Activated T-helper 17 cell treated with anti-CD3 and anti-CD28 coated beads, Interleukin-2, amount 50 U/mL, for 72 hours (primary cell): ENCODE data around the gene ASB2. TPM values are rescaled to one million over a fixed set of nuclear protein-coding genes. Genes with fewer than 3 reads are reported as not detected.

Experiments used
- ATAC-seq: fragments of 150-1000 bp; cut with Tn5 transposase; replicated peaks from 2 replicates; pipeline ENCODE4 v1.10.0; 2021; ENCODE audit warnings: mild to moderate bottlenecking, moderate library complexity
- H3K27ac Mint-ChIP-seq: one replicate; pipeline ENCODE4 v1.8.0; 2022; ENCODE audit warnings: mixed read lengths
- H3K27me3 Mint-ChIP-seq: one replicate; pipeline ENCODE4 v1.8.0; 2022; ENCODE audit warnings: mixed read lengths
- H3K36me3 Mint-ChIP-seq: one replicate; pipeline ENCODE4 v1.8.0; 2022; ENCODE audit warnings: low read depth, mild to moderate bottlenecking, mixed read lengths
- H3K4me1 Mint-ChIP-seq: one replicate; pipeline ENCODE4 v1.8.0; 2022; ENCODE audit warnings: mixed read lengths
- H3K4me3 Mint-ChIP-seq: one replicate; pipeline ENCODE4 v1.8.0; 2022; ENCODE audit warnings: mild to moderate bottlenecking, mixed read lengths
- H3K9me3 Mint-ChIP-seq: one replicate; pipeline ENCODE4 v1.8.0; 2022; ENCODE audit warnings: mixed read lengths
- total RNA-seq, 2 donors: library from RNA; stranded (reverse); gene quantifications; one replicate each; pipeline ENCODE4 v1.2.3, GENCODE V29; 2022

ASB2 gene
- total RNA-seq, 2 donors from 2014 or later = 48.5 to 68.7 TPM

DNA sequence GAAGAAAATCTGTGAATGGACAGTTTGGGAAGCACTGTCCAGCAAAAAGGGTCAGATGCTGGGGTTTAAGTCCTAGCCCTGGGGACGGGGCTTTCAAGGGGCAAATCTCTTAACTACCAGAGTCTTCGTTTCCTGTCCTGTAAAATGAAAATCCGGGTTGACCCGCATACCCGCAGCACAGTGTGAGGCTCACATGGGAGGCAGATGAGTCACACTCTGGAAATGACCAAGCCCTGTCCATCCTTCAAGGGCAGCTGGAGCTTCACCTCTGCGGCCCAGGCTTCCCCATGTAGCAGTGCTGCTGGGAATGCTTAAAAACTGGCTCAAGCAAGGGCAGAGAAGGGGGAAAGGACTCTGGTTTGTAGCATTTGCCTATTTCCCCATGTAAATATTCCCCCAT, 30.3 kb downstream of the ASB2 start:
- peak; percentile 81 for ATAC-seq
- Mint-ChIP-seq H3K4me1 (peaks cover 13% of the 10 kb centered on the region), H3K36me3 (peaks cover 42% of the 10 kb centered on the region), H3K27me3 (no peaks in the 10 kb centered on the region), H3K27ac (peak overlapping the region; percentile 41), H3K9me3 (no peaks in the 10 kb centered on the region), H3K4me3 (no peak overlapping the region)

DNA sequence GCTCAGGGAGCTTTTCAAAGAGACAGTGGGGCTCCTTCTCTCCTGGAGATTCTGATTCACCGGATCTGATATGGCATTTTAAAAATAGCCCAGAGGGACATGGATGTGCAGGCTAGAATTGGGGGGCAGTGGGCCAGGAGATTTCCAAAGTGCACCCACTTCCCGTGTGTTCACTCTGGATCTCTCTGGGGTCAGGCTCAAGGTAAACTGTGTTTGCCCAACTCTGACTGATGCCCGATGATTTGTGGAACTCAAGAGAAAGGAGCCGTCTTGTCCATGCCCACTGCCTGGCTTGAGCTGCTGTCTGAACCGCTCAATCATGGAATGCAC, 31.3 kb downstream of the ASB2 start:
- Mint-ChIP-seq H3K36me3 (peaks cover 40% of the 10 kb centered on the region), H3K4me3 (no peak overlapping the region), H3K9me3 (no peaks in the 10 kb centered on the region), H3K27ac (no peak overlapping the region), H3K4me1 (peaks cover 11% of the 10 kb centered on the region), H3K27me3 (no peaks in the 10 kb centered on the region)
- ATAC-seq = no peak

DNA sequence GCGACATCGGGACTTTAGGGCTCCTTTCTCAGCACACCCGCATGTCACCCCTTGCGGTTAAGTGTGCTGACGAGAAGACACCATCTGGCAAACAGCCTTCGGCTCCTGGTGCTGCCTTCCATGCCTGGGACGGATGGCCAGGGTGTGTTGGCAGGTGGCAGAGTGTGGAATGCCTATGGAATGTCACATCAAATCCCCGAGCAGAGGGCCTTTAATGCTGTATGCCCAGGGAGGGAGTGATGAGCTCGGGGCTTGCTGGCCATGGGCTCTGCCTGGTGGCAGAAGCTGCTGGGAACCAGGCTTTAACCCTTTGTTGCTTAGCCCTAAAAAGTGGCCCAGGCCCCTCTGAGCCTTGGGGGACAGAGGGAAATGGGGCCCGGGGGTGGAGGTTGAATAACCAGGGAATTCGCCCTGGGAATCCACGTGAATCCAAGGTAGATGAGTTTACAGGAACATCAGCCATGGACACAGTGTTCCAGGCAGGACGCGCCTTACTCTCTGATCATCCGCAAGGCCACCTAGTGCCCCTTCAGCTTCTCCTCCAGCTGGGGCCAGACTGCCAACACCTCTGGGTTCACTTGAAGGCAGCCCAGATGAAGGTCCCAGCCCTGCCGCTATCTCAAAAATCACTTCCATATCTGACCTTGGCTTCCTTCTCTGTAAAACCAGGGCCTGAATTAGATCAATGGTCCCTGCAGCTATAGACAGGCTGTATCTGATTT, 31.9 kb downstream of the ASB2 start:
- H3K9me3 Mint-ChIP-seq = no peaks in the 10 kb centered on the region
- no peak overlapping the region for H3K27ac Mint-ChIP-seq
- ATAC-seq = no peak
- no peak overlapping the region for H3K4me3 Mint-ChIP-seq
- H3K36me3 Mint-ChIP-seq = peaks cover 35% of the 10 kb centered on the region
- peaks cover 9% of the 10 kb centered on the region for H3K4me1 Mint-ChIP-seq
- H3K27me3 Mint-ChIP-seq = no peaks in the 10 kb centered on the region

DNA sequence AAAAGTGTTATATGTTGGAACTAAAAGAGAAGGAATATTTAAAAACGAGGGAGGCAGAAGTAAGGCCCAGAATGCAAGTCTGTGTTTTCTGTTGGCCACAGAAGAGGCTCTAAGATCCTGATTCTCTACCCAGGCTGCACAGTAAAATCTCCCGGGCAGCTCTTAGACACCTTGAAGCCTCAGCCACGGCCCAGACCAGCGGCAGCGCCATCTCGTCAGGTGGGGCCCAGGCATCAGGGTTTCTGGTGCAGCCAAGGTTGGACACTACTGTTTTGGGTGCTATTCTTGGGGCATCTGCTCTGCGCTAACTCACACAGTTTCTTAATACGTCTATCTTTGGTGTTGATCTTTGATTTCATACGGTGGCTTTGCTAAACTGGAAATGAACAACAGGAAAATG, 32.4 kb downstream of the ASB2 start:
- no peak overlapping the region for H3K4me3 Mint-ChIP-seq
- peaks cover 9% of the 10 kb centered on the region for H3K4me1 Mint-ChIP-seq
- no peak for ATAC-seq
- H3K27ac Mint-ChIP-seq = no peak overlapping the region
- no peaks in the 10 kb centered on the region for H3K9me3 Mint-ChIP-seq
- H3K27me3 Mint-ChIP-seq = no peaks in the 10 kb centered on the region
- peaks cover 35% of the 10 kb centered on the region for H3K36me3 Mint-ChIP-seq

DNA sequence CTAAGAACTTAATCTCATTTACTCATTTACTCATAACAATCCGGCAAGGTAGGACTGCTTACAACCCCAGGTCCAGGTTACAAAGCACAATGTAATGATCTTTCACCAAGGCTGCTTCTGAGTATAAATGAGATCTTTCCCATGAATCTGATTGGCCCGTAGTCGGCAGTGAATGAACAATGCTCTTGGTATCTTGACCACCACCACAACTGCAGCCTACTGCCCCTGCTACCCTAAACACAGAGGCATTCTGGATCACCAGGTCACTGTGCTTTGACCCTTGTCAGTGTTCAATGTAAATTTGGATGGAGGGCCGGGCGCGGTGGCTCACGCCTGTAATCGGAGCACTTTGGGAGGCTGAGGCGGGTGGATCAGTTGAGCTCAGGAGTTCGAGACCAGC, 33.3 kb downstream of the ASB2 start:
- ATAC-seq = no peak
- Mint-ChIP-seq H3K27me3 (no peaks in the 10 kb centered on the region), H3K36me3 (peaks cover 35% of the 10 kb centered on the region), H3K4me1 (peaks cover 9% of the 10 kb centered on the region), H3K4me3 (no peak overlapping the region), H3K27ac (no peak overlapping the region), H3K9me3 (no peaks in the 10 kb centered on the region)

DNA sequence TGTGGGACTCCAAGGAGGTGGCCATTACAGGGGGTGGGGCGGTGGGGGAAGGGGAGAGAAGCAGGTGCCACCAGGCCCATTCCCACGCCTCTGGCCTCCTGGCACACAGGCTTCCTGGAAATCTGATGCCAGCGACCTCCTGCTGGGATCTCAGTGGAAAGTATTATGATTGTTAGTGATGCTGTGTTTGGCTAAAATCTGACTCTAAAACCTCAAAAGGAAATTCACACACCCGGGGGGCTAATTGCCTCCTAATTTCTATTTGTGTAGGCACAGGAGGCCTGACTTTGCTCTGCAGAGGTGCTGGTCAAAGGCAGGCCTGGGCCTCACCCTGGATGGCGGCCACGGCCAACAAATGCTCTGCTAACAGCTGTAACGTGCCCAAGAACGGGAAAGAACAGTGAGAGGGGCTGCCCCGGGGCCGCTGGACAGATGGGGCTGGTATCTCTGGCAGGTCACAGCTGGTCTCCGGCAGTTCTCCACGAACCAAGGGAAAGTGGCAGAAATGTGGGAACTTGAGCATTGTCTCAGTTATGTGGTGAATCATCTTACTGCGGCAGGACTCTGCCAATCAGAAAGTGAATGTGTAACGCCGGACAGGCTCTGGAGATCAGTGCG, 35.0 kb downstream of the ASB2 start:
- Mint-ChIP-seq H3K36me3 (peaks cover 33% of the 10 kb centered on the region), H3K4me1 (peaks cover 6% of the 10 kb centered on the region), H3K9me3 (no peaks in the 10 kb centered on the region), H3K27ac (peak overlapping the region; percentile 35), H3K4me3 (peak overlapping the region; percentile 17), H3K27me3 (no peaks in the 10 kb centered on the region)
- ATAC-seq = no peak

DNA sequence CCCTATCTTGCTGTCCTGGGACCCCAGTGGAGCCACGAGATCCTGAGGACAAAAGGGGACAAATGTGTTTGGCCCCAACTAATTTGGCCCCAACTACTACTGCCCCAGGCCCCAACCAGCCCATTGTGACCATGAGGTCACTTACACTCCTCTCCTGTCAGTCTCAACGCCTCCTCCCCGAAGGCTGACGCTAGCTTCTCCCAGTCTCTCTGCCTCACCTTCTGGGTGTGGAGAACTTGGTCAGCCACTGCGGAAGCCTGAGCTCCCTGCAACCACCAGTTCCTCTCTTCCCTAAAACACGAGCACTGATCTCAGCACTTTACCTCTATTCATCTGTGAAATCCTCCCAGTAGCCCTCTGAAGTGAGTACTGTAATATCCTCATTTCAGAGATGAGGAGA, 35.9 kb downstream of the ASB2 start:
- no peak for ATAC-seq
- Mint-ChIP-seq H3K36me3 (peaks cover 25% of the 10 kb centered on the region), H3K27me3 (no peaks in the 10 kb centered on the region), H3K4me1 (peaks cover 6% of the 10 kb centered on the region), H3K27ac (peak overlapping the region; percentile 35), H3K4me3 (peak overlapping the region; percentile 17), H3K9me3 (no peaks in the 10 kb centered on the region)

DNA sequence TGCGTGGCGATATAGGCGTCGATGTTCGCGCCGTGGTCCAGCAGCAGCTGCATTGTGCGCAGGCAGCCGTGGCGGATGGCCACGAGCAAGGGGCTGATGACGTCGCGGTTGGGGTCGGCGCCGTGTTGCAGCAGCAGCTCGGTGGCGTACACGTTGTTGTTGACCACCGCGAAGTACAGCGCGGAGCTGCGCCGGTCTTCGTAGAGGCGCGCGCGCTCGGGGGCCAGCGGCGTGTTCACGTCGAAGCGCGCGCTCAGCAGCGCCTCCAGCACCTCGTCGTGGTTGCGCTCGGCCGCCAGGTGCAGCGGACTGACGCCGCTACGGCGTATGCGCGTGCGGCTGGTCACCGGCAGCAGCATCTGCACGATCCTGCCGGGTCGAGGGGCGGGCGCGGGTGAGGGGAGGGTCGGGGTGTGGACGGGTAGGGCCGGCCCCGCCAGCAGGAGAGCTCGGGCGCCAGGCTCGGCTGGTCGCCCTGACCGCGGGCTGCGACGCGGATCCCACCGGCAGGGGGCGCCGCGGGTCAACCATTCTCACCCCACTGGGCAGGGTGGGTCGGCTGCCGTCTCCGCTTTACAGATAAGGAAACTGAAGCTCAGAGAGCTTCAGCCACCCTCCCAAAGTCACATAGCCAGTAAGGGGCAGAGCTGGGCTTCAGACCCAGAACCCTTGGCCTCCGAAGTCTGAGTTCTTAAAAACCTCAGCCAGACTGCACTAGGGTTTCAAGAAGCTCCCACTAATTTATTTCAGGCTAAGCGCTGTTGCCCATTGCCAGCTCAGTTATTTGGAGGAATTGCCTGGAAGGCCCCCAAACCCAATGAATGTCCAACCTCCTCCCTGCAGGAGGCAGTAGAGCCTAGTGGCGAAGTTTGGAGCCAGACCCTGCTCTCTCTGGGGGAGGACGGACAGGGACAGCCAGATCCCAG, 36.8 kb downstream of the ASB2 start:
- Mint-ChIP-seq H3K4me3 (peak overlapping the region; percentile 38), H3K27ac (peak overlapping the region; percentile 52), H3K9me3 (no peaks in the 10 kb centered on the region), H3K27me3 (no peaks in the 10 kb centered on the region), H3K4me1 (peaks cover 6% of the 10 kb centered on the region), H3K36me3 (peaks cover 17% of the 10 kb centered on the region)
- ATAC-seq = peak; percentile 98

DNA sequence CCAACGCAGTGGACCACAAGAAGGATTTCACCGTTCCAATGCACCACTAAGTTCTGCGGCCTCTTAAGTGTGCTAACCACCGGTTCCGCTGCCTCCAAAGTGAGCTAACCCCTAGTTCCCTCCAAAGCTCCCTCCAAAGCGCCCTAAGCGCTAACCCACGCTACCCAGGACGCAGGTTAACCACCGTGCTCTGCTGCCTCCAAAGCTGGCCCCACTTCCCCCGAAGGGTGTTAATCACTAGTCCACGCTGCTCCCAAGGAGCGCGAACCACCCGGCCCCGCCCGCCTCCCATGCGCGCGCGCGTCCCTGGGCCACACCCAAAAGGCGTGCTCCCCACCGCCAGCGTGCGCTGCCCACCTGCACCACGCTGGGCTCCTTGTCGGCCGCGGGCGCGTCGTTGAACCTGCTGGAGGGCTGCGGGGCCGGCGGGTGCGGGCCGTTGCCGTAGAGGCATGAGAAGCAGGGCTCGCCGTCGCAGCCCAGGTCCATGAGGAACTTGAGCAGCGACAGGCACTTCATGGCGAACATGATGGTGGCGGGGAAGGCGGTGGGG, 37.5 kb downstream of the ASB2 start:
- Mint-ChIP-seq H3K4me3 (peak overlapping the region; percentile 38), H3K4me1 (peaks cover 6% of the 10 kb centered on the region), H3K36me3 (peaks cover 24% of the 10 kb centered on the region), H3K27ac (no peak overlapping the region), H3K27me3 (no peaks in the 10 kb centered on the region), H3K9me3 (no peaks in the 10 kb centered on the region)
- no peak for ATAC-seq

DNA sequence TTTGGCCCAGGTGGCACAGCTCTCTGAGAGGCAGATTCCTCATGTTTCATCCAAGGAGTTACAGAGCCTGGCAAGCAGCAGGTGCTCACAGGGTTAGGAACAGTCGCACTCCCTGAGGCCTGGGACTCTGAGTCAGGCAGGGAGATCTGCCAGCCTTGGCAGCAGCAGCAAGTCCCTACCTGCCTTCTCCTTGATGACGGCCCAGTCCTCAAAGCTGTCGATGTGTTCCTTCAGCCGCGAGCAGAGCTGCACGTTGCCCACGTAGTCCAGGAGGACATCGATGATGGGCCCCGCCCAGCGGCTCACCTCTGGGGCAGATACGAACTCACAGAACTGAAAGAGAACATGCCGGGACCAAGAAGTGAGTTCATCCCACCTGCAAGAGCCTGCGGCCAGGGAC, 38.9 kb downstream of the ASB2 start:
- Mint-ChIP-seq H3K27me3 (no peaks in the 10 kb centered on the region), H3K4me1 (peaks cover 6% of the 10 kb centered on the region), H3K27ac (no peak overlapping the region), H3K36me3 (peaks cover 24% of the 10 kb centered on the region), H3K4me3 (no peak overlapping the region), H3K9me3 (no peaks in the 10 kb centered on the region)
- no peak for ATAC-seq

DNA sequence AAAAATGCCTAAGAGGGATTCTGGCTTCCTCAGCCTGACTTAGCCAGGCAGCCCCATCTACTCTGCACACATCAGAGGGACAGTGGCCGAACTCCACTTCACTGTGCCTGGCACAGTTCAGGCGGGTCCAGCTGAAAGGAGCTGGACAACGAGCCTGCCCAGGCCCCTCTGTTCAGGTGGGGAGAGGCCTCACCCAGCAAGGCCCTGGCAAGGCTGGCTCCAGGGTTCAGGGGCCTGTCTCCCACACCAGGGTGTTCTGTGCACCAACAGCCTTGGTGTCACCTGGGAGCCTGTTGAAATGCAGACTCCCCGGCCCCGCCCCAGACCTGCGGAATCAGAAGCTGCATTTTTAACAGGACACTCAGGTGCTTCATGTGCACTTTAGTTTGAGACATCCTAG, 39.4 kb downstream of the ASB2 start:
- Mint-ChIP-seq H3K36me3 (peaks cover 24% of the 10 kb centered on the region), H3K27me3 (no peaks in the 10 kb centered on the region), H3K9me3 (no peaks in the 10 kb centered on the region), H3K4me3 (no peak overlapping the region), H3K4me1 (peaks cover 6% of the 10 kb centered on the region), H3K27ac (no peak overlapping the region)
- no peak for ATAC-seq

DNA sequence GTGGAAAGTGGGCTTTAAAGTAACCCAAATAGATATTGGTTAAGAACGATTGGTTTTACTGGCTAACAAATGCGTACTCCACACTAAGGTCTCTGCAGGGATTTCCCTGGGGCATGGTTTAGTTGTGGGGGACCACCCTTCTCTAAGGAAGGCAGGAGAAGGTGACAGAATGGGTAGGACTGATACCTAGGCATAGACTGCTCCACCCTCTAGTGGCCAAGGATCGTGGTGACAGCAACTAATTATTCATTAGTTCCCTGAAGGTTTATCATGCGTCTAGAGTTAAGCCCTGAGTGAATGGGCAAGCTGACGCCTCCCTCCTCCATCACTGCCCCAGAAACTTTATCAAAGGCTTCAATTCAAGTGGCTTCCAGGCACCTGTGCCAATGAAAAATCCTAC, 40.1 kb downstream of the ASB2 start:
- H3K4me1 Mint-ChIP-seq = peaks cover 6% of the 10 kb centered on the region
- no peaks in the 10 kb centered on the region for H3K9me3 Mint-ChIP-seq
- no peak overlapping the region for H3K27ac Mint-ChIP-seq
- H3K27me3 Mint-ChIP-seq = no peaks in the 10 kb centered on the region
- ATAC-seq = no peak
- H3K4me3 Mint-ChIP-seq = no peak overlapping the region
- peaks cover 24% of the 10 kb centered on the region for H3K36me3 Mint-ChIP-seq

DNA sequence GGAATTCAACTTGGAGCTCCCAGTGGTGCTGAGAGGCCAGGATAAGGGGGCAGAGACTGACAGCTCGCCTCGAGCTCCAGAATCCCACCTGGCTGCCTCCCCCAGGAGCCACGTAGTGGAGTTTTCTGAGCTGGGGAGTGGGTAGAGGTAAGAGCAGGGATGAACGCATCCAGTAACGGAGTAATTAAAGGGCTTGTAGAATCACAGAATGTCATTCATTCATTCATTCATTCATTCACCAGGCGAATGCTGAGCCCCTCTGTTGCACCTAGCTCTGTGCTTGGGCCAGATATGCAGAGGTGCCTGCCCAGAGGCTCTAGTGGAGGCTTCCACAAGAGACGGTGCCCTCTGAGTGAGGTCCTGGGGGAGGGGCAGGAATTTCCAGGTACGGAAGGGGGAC, 41.2 kb downstream of the ASB2 start:
- peaks cover 15% of the 10 kb centered on the region for H3K36me3 Mint-ChIP-seq
- no peaks in the 10 kb centered on the region for H3K4me1 Mint-ChIP-seq
- no peak overlapping the region for H3K4me3 Mint-ChIP-seq
- H3K9me3 Mint-ChIP-seq = no peaks in the 10 kb centered on the region
- H3K27me3 Mint-ChIP-seq = no peaks in the 10 kb centered on the region
- ATAC-seq = no peak
- no peak overlapping the region for H3K27ac Mint-ChIP-seq

DNA sequence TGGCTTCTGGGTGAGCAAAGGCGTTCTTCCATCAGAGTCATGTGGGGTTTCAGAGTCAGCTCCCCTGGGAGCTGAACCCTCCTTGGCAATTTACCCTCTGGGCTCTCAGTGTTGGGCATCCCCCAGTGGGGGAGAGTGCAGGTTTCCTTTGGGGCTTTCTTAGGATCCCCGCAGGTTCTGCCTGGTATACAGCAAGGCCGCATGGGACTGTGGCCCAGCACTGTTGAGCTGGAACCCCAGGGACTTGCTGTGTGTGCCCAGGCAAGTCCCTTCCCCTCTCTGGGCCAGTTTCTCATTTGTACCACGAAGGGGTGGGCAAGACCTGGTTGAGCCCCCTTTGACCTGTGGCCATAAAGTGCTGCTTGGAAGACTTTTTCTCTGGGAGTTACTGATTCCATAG, 43.7 kb downstream of the ASB2 start:
- no peaks in the 10 kb centered on the region for H3K27me3 Mint-ChIP-seq
- peaks cover 11% of the 10 kb centered on the region for H3K36me3 Mint-ChIP-seq
- H3K4me1 Mint-ChIP-seq = no peaks in the 10 kb centered on the region
- no peak overlapping the region for H3K4me3 Mint-ChIP-seq
- no peak overlapping the region for H3K27ac Mint-ChIP-seq
- H3K9me3 Mint-ChIP-seq = no peaks in the 10 kb centered on the region
- ATAC-seq = no peak

DNA sequence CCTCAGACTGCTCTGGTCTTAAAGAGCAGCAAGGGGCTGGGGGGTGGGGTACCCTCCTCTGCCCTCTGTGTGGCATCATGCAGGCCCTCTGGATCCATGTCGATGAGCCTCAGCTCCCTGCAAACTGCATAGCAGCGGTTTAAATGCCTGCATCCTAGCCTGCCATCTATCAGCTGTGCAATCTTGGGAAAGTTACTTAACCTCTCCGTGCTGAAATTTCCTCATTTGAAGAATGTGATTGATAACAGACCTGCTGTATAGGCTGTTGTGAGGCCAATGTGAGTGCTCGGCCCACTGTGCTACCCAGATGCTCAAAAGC, 45.4 kb downstream of the ASB2 start:
- Mint-ChIP-seq H3K27ac (no peak overlapping the region), H3K9me3 (no peaks in the 10 kb centered on the region), H3K36me3 (peaks cover 8% of the 10 kb centered on the region), H3K4me1 (no peaks in the 10 kb centered on the region), H3K4me3 (no peak overlapping the region), H3K27me3 (peaks cover under 1% of the 10 kb centered on the region)
- ATAC-seq = no peak
